HG02885 (cell line): Measurements from ENCODE around the gene TET2.

Source experiments
- ATAC-seq: cut with Tn5 transposase; IDR thresholded peaks from one replicate; pipeline ENCODE4 v1.9.1; 2021; ENCODE audit warnings: mild to moderate bottlenecking; ENCODE audit not compliant: unreplicated experiment, poor library complexity

Gene TET2

DNA sequence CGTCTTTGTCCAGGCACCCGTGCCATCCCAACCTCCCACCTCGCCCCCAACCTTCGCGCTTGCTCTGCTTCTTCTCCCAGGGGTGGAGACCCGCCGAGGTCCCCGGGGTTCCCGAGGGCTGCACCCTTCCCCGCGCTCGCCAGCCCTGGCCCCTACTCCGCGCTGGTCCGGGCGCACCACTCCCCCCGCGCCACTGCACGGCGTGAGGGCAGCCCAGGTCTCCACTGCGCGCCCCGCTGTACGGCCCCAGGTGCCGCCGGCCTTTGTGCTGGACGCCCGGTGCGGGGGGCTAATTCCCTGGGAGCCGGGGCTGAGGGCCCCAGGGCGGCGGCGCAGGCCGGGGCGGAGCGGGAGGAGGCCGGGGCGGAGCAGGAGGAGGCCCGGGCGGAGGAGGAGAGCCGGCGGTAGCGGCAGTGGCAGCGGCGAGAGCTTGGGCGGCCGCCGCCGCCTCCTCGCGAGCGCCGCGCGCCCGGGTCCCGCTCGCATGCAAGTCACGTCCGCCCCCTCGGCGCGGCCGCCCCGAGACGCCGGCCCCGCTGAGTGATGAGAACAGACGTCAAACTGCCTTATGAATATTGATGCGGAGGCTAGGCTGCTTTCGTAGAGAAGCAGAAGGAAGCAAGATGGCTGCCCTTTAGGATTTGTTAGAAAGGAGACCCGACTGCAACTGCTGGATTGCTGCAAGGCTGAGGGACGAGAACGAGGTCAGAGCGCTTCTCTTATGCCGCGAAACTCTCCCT lies at the start of gene TET2:
TET2 (plus strand) TSS at position 601 of the 740 bp plus-strand sequence. CDS start 87,067 bp downstream, outside the sequence.
- ATAC-seq, result peak; percentile 86

DNA sequence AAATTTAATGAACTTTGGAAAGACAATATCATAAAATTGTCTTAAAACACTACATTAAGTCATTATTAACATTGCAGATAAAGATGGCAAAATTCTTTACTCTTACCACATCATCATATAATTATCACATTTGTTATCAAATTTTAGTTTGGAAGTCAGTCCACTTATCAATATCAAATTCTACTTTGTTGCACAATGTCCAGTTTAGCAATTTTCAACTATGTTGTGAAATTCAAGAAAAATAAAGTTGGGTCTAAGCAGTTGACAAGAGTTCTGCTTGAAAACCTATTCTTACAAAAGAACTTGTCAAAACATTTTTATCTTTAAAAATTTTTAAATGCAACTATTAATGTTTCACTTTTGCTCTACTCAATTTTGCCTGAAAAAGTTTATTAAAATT lies 44.7 kb upstream of the TET2 start:
- no peak for ATAC-seq

DNA sequence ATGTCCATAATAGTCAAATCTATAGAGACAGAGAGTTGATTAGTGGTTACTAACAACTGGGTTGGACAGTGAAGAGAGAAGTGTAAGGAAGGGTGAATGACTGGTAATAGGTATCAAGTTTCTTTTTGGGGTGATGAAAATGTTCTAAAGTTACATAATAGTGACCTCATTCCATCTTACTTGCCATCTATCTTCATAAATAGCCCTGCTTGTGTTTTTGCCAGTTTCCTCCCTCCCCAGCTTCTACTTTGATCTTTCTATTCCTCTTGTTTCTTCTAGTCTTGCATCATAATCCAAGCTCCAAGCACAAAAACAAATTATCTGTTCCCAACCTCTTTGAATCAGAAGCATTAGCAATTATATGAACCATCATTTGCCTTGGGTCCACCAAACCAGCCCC lies 40.2 kb upstream of the TET2 start:
- no peak for ATAC-seq

DNA sequence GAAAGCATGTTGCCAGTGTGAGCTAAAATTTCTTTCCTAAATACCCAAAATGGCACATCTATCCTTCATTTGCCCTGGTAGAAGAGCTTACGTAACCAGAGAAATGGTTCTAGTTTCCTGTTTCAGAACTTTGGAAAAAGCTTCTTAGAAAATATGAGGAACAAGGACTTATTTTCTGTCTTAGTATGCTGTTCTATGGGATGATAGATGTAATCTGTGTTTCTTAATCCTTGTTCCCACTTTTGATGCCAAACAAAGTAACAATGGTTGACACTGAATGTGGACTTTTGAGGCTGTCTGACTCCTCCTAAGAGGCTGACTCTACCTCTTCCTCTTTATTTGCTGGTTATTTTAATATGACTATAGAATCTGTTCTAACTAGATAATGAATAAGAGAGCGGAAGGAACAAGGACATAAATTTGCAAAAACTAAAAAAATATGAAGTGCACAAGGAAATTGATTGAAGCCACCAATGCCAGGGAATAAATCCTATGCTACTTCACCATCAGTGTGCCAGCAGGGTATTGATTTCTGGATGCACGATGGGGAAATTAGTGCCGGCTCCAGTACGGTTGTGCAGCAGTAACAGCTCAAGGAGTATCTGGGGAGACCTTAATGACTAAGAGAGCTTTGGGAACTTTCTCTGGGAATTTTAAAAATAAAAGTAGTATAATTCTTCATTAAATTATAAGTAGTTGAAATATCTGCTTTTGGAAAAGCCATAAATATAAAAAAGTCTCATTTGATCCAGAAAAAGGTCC lies 39.4 kb upstream of the TET2 start:
- ATAC-seq, result no peak

DNA sequence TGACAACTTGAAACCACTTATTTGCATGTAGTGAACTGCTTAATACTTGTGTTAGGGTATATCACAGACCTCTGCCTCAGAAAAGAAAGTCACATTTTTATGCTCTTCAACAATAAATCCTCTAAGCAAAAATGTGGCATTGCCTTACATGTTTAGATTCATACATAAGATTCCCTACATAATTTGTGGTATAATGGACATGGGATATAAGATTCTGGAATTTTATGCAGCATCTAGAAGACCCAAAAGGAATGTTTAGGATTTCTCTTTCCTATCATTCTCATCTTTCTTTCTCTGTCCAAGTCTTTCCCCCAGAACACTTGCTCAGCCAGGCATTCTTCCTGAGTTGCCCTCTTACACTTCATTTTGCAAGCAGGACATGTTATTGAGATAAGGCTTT lies 37.7 kb upstream of the TET2 start:
- no peak for ATAC-seq

DNA sequence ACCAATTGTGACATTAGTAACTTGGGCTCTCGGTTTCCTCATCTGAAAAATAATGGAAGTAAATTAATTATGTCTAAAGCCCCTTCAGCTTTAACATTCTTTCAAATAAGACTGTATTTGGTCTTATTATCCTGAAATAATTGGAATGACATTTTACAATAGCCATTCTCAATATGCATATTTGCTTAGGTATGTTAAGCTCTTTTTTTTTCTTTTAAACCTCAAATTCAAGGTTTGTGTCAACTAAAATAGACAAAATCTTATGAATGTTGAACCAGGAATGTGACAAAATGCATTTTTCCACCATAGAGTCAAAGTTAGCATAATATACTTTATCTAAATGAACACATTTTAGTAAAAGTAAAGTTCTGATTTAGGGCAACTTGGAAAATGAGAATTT lies 34.4 kb upstream of the TET2 start:
- ATAC-seq, result no peak

DNA sequence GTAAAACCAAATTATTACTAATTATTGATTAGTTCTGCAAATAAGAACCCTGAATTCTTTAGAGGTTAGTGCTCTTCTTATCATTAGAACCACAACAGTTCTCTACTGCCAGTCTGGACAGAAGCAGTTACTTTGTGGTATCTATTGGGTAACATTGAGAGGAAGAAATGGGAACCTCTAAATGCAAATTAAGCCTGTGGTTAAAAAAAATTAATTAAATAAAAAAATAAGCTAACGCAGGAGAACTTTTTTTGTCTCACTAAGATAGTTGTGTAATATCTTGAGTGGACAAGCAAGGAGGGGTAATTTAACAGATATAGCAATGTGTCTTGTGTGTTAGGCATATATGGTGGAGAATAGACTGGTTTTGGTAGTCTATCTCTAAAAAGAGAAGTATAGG lies 32.9 kb upstream of the TET2 start:
- no peak for ATAC-seq

DNA sequence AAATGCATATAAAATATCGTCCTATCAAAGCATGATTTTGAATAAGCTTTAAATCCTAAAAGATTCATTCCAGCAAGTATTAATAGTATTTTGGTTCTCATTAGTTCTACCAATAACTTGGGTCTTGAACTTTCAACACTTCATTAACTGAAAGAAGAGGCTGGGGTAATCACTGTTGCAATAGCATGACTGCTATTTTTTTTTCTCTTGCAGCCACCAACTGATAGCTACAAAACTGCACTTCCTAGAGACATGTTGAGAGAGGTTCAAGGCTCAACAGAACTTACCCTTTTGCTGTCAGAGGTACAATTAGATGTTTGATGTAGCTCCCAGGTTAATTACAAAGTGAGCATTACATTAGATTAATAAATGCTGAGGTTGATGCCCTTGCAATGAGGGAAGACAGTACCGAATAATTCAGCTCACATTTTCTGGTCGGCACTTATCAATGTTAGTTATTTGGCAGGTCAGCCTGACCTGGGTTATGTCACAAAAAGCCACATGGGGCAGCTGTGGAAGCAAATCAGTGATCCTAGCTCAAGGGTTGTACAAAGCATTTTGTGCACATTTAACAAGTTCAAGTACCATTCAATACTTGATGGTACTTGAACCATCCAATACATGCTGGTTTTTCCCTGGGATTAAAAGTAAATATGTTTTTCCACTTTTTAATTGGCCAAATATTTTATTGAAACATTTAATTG lies 29.9 kb upstream of the TET2 start:
- ATAC-seq, result no peak

DNA sequence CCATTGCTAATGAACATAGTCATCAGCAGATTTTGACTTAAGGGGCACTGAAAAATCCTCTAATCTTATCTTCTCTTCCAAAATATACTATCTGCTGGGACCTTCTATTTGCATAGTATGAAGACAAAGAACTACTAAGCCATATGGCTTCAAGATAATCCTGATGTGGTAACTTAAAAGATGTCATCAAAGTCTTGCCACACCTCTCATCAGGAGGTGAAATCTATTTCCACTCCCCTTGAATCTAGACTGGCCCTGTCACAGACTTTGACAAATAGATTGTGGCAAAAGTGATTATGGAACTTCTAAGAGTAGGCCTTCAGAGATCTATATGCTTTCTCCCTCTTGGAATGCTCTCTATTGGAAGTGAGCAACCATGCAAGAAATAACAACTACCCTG lies 27.3 kb upstream of the TET2 start:
- ATAC-seq, result no peak

DNA sequence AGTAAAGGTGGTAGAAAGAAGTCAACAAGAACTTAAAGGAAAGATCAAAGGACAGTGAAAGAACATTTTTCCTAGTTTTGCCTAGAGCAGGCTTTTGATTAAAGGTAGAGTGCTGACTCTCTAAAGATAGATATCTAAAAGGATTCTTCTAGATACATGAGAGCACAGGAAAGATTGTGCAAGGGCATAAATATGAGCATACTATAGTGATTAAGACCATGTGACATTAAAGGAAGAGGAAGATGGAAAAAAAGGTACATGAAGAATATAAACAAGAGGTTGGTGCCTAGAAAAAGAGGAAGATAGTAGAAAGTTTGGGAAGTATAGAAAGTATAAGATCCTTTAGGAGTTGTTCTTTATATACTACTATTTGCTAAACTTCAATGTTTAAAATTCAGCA lies 26.1 kb upstream of the TET2 start:
- no peak for ATAC-seq

DNA sequence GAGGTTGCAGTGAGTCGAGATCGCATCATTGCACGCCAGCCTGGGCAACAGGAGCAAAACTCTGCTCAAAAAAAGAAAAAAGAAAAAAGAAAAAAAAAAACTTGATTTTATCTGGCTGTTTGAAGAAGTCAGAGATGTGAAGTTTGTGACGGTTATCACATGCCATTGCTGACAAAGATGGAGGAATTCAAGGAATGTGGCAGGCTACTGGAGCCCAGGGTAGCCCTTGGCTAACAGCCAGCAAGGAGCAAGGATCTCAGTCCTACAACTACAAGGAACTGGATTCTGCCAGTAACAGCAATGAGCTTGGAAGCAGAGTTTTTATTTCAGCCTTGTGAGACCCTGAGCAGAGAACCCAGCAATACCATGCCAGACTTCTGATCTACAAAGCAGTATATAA lies 24.3 kb upstream of the TET2 start:
- no peak for ATAC-seq

DNA sequence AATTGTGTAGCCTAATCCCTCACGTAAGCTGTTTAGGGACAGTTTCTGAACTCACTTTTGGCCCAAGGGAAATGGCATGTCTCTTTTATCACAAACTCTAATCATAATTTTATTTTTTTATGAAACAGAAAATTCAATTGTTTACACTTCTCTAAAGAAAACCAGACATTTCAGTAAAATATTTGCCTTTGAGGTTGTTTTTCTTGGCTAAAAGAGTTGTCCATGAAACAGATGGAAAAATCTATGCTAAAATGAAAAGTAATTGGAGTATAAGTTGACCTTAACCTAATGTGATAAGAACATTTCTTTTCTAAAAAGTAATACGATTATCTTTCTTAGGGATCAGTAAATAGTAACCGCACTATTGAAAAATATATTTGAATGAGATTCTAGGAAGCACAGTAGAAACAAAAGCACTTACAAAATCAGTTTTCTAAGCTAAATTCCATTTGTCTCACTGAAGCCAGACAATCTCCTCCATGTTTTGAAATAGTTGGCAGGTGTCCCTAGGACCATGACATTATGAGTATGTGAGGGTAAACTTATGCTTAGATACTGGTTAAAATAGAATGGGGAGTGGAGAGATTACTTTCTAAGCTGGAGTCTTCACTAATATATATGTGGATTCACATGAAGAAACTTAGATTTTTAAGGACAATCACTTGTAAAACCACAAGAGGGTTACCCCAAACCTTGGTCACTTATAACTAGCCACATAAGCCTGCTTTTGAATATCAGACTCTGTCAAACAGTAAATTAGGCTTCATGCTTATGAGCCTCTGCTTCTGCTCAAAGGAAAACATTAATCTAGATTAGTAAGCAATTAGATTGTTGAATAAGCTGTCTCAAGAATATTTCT lies 20.1 kb upstream of the TET2 start:
- no peak for ATAC-seq

DNA sequence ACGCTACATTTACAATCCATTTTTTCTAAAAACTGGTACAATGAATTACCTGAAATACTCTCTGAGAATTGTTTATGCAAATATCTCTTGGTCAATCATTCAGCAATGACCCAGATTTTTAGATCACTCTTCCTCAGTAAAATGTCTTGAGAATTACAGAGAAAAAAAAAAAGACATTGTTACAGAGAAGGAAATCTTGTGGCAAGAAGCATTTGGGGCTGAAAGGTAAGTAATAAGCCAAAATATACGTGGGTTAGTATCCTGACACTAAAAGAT lies 19.6 kb upstream of the TET2 start:
- ATAC-seq, result no peak

DNA sequence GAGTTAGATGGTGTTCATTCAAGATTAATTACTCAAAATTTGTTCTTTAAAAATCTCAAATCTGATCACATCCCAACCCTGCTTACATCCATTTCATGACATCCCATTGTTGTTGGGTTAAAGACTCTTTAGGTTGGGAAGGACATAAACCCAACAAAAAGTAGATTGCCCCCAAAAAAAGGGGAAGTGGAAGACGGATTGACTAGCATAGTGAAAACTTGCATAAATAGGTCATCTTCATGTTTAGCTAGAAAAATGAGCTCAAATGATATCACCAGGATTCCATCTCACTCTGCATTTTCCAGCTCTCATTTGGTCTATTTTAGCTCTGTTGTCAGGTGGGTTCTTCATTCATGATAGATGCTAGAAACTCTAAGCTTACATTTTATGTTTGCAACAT lies 18.5 kb upstream of the TET2 start:
- ATAC-seq, result peak; percentile 53

DNA sequence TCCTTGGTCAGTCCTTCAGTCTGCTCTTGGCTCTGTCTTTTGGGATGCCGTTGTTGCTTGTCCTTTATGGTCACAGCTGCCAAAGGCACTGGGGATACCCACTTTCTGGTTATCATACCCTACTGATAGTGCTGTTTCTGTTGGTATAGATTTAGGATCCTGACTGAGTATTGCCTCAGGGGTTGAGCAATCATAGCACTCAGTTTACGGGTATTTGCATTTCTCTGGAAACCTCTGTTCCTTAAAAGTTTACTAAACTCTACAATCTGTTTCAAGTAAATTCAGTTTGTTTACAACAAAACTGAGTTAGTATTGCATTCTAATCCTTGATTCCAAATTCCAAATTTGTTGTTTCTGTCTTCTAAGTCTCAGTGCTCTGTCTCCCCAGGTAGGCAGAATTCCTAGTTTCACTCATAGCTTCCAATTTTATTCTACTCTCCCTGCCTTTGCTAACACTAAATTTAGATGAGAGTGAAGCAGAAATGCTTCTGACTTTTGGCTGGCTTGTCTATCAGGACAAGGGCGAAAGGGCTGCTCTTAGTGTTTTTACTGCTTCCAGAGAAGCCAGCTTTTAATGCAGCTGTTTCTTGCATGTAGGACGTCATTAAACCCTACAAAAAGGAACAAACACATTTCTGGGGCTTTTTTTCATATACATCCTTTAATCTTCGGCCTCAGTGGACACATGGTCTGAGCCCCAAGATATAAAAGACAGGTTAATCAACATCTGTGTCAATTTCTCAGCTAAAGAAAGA lies 17.2 kb upstream of the TET2 start:
- ATAC-seq, result no peak

DNA sequence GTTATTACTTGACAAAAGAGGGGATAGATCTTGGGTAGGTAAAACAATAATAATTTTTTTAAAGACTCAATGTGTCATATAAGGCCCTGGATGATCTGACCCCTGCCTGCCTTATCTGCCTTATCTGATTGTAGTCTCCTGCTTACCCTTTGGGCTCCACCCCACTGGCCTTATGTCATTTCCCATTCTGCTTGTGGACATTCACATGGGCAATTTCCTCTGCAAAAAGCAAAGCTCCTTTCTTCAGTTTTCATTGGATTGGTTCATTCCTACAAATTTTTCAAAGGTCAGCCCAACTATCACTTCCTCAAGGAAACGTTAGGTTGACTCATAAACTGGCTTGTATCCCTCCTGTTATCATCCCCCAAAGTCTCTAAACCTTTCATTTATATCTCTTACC lies 15.7 kb upstream of the TET2 start:
- ATAC-seq, result no peak

DNA sequence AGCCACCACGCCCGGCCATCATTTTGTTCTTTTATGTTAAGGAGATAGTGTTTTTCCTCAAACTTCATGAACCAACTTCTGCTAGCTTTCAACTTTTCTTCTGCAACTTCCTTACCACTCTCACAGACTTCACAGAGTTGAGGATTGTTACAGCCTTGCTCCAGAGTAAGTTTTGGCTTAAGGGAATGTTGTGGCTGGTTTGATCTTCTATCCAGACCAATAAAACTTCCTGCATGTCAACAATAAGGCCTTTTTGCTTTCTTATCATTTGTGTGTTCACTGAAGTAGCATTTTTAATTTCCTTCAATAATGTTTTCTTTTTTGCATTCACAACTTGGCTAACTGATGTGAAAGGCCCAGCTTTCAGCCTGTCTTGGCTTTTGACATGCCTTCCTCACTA lies 12.7 kb upstream of the TET2 start:
- ATAC-seq, result no peak

DNA sequence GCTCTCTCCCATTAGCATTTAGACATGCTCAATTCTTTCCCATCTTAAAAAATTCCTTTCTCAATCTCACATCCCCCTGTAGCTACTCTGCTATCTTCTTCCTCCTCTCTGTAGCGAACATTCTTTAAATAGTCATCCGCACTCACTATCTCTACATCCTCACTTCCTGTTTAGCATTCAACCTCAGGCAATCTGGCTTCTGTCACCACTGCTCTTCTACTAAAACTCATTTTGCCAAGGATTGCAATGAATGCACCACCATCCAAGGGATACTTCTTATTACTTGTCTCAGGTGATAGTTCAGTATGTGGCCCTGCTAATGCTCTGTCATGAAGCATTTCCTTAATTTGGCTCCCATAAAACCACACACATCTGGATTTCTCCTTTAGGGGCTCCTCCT lies 10.9 kb upstream of the TET2 start:
- peak; percentile 65 for ATAC-seq

DNA sequence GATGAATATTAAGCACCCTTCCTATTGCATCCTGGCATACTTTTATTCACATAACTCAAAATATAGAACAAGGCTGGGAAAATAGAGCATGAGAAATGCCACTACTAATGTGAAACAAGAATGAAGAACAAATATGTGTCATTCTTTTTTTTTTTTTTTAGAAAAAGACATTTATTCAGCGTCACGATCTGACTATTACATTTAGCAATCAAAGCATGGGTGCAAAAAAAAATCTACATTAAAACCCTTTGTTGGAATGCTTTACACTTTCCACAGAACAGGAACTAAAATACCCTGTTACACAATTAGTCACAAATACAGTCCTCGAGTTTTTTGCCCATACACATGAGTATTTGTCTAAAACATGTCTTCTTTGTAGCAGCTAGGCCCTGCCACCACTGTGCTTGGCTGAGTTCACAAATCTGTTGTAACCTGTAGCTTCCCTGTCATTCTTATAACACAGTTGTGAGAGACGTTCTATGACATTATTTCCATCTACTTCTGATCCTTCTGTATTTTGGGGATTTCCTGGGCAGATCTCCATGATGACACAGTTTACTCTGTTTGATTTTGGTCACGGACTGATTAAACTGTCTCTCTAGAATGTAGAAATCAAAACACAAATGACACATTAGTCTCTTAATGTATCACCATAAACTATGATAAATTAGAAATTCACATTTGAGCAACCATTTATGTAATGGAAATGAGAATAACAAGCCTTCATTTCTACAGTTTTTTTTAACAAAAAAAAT lies 9.4 kb upstream of the TET2 start:
- ATAC-seq, result no peak
